ENCODE results near the gene FBXW7. TPM values are rescaled to one million over a fixed set of nuclear protein-coding genes. Genes with fewer than 3 reads are reported as not detected.

Gene FBXW7
- total RNA-seq, 2 donors from 2014 or later: 29.3 to 29.5 TPM

DNA sequence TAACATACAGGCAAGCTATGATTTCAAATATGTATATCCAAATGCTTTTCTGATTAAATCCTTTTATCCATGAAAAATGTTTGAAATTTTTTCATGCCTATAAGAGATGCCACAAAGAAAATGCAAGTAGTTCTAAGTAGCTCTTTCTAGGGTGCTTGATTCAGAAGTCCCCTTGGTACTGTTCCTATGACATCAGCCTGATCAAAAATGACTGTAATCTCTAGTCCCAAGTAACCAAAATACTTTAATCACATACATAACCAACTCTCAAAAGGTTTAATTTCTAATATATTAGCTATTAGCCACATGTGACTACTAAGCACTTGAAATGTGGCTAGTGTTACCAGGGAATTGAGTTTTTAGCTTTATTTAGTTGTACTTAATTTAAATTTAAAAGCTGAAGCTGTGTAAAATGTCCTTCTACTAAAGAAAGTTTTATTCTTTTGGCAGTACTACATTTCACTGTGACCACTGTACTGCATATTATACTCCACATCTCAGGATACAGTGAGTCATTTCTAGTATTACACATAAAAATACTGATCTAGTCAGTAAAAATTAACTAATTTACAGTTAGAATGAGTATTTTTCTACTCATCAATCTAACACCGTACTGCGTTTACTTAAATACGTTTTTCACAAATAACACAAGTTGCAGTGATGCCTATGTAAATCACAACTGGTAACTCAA lies 33.9 kb downstream of the FBXW7 start:
- H3K4me1 ChIP-seq: no peaks in the 10 kb centered on the region
- no peak overlapping the region for H3K9ac ChIP-seq (ENCODE audit: low read depth in 2 of 2, low read length in 2 of 2)
- no peak for DNase-seq
- no peaks in the 10 kb centered on the region for H3K27me3 ChIP-seq
- no peaks in the 10 kb centered on the region for H3K36me3 ChIP-seq
- no peak overlapping the region for H3K27ac ChIP-seq
- TF ChIP-seq, protein P1, sequence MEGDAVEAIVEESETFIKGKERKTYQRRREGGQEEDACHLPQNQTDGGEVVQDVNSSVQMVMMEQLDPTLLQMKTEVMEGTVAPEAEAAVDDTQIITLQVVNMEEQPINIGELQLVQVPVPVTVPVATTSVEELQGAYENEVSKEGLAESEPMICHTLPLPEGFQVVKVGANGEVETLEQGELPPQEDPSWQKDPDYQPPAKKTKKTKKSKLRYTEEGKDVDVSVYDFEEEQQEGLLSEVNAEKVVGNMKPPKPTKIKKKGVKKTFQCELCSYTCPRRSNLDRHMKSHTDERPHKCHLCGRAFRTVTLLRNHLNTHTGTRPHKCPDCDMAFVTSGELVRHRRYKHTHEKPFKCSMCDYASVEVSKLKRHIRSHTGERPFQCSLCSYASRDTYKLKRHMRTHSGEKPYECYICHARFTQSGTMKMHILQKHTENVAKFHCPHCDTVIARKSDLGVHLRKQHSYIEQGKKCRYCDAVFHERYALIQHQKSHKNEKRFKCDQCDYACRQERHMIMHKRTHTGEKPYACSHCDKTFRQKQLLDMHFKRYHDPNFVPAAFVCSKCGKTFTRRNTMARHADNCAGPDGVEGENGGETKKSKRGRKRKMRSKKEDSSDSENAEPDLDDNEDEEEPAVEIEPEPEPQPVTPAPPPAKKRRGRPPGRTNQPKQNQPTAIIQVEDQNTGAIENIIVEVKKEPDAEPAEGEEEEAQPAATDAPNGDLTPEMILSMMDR (IDR thresholded peaks at IDR 0.05): no peak
- intact Hi-C loops (cut with DNase I): loop anchor here (2.0 to 5.0 kb wide), 2 partner anchors 139 to 235 kb away; no protein-coding TSS in a partner anchor
- no peak overlapping the region for H3K4me3 ChIP-seq
- no peaks in the 10 kb centered on the region for H3K9me3 ChIP-seq

DNA sequence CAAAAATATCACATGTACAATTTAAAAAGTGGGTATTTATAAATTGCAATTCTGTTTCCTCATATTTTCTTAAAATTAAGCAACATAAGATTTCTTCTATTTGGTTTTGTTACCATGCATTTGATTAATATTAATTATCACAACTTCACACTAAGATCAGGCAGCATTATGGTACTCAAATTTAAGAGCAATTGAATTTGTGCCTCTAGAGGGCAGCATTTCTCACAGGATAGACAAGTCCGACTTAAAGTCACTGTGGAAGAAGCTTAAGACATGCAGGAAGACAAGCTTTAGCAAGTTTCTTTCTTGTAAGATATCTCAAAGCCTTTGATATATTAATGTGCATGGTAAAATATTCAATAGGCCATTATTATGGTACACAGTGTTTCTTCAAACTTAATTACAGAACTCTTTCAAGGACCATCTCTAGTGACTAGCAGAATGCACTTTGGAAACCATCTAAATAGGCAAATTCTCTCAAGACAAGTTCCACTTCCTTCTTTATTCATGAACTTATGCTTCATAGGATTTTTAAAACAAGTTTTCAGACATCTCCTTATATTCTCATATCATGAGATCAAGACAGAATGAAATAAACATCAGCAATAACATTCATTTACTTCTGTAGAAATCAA lies 35.0 kb downstream of the FBXW7 start:
- Histone ChIP-seq H3K27me3 (no peaks in the 10 kb centered on the region), H3K36me3 (no peaks in the 10 kb centered on the region), H3K9ac (ENCODE audit: low read depth in 2 of 2, low read length in 2 of 2) (no peak overlapping the region), H3K9me3 (no peaks in the 10 kb centered on the region), H3K4me3 (no peak overlapping the region), H3K27ac (no peak overlapping the region), H3K4me1 (no peaks in the 10 kb centered on the region)
- DNase-seq: peak; percentile 81
- intact Hi-C loops (cut with DNase I): loop anchor here (2.0 to 5.0 kb wide), 2 partner anchors 140 to 236 kb away; no protein-coding TSS in a partner anchor
- TF ChIP-seq, protein P1 (IDR thresholded peaks at IDR 0.05): peak; percentile 77

- no peak for DNase-seq
- Histone ChIP-seq H3K9ac (ENCODE audit: low read depth in 2 of 2, low read length in 2 of 2) (no peak overlapping the region), H3K27me3 (no peaks in the 10 kb centered on the region), H3K27ac (no peak overlapping the region), H3K4me3 (no peak overlapping the region), H3K9me3 (no peaks in the 10 kb centered on the region), H3K4me1 (no peaks in the 10 kb centered on the region), H3K36me3 (no peaks in the 10 kb centered on the region)
- intact Hi-C loops (cut with DNase I): loop anchor here (2.0 to 5.0 kb wide), 2 partner anchors 141 to 237 kb away; no protein-coding TSS in a partner anchor
- TF ChIP-seq, protein P1 (IDR thresholded peaks at IDR 0.05): no peak
Observed at GRCh38 chr4:152500275-152500674, 35.6 kb downstream of the FBXW7 start.

DNA sequence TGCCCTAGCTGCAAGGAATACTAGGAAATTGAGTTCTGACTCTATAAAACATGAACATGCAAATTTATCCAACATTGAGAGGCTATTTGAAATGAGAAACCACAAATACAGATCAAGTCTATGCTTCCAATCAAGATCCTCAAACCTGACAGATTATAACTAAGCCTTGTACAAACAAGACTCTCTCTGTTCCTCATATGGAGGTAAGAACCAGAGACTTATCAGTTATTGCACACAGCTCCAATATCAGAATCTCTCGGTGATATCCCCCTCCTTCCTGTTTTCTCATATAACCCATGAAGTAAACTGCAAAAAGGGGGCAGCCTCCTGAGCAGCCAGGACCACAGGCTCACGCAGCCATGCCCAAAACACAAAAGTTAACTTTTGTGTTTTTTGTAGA lies 36.5 kb downstream of the FBXW7 start:
- no peaks in the 10 kb centered on the region for H3K9me3 ChIP-seq
- no peak for DNase-seq
- no peak overlapping the region for H3K4me3 ChIP-seq
- no peaks in the 10 kb centered on the region for H3K4me1 ChIP-seq
- H3K36me3 ChIP-seq: no peaks in the 10 kb centered on the region
- no peak overlapping the region for H3K9ac ChIP-seq (ENCODE audit: low read depth in 2 of 2, low read length in 2 of 2)
- intact Hi-C loops (cut with DNase I): no loop called here
- no peak overlapping the region for H3K27ac ChIP-seq
- TF ChIP-seq, protein P1 (IDR thresholded peaks at IDR 0.05): no peak
- H3K27me3 ChIP-seq: no peaks in the 10 kb centered on the region

- H3K4me1 ChIP-seq: no peaks in the 10 kb centered on the region
- no peaks in the 10 kb centered on the region for H3K36me3 ChIP-seq
- no peaks in the 10 kb centered on the region for H3K9me3 ChIP-seq
- H3K27me3 ChIP-seq: no peaks in the 10 kb centered on the region
- TF ChIP-seq, protein P1 (IDR thresholded peaks at IDR 0.05): no peak
- no peak overlapping the region for H3K4me3 ChIP-seq
- H3K27ac ChIP-seq: no peak overlapping the region
- DNase-seq: no peak
- no peak overlapping the region for H3K9ac ChIP-seq (ENCODE audit: low read depth in 2 of 2, low read length in 2 of 2)
- intact Hi-C loops (cut with DNase I): no loop called here
Observed at GRCh38 chr4:152494020-152494419, 41.9 kb downstream of the FBXW7 start.

Measured in colonic mucosa (tissue), 4 donors.